Duodenal mucosa (tissue), 2 donors: ENCODE data around the gene OR5AK2.

Experiments used
- H3K27ac ChIP-seq: one replicate; pipeline ENCODE4 v1.7.0; 2013; ENCODE audit warnings: low read depth, low read length
- H3K27me3 ChIP-seq, 2 donors: one replicate each; pipeline ENCODE4 v1.7.0; 2013; ENCODE audit warnings: low read length in 2 of 2, control low read depth in 1 of 2; ENCODE audit not compliant: insufficient read depth in 2 of 2, control insufficient read depth in 1 of 2
- H3K36me3 ChIP-seq, 2 donors: one replicate each; pipeline ENCODE4 v1.7.0; 2013; ENCODE audit warnings: low read length in 2 of 2, control low read depth in 1 of 2; ENCODE audit not compliant: insufficient read depth in 2 of 2, control insufficient read depth in 1 of 2
- H3K4me1 ChIP-seq, 2 donors: one replicate each; pipeline ENCODE4 v1.7.0; 2013; ENCODE audit warnings: low read length in 2 of 2, control low read depth in 1 of 2; ENCODE audit not compliant: insufficient read depth in 2 of 2, control insufficient read depth in 1 of 2
- H3K4me3 ChIP-seq, 2 donors: one replicate each; pipeline ENCODE4 v1.7.0; 2013; ENCODE audit warnings: low read length in 2 of 2, low read depth in 1 of 2
- H3K9ac ChIP-seq, 2 donors: one replicate each; pipeline ENCODE4 v1.7.0; 2013; ENCODE audit warnings: low read length in 2 of 2, low read depth in 1 of 2
- H3K9me3 ChIP-seq, 2 donors: one replicate each; pipeline ENCODE4 v1.7.0; 2013; ENCODE audit warnings: low read length in 2 of 2, control low read depth in 1 of 2; ENCODE audit not compliant: control insufficient read depth in 1 of 2

OR5AK2 gene

DNA sequence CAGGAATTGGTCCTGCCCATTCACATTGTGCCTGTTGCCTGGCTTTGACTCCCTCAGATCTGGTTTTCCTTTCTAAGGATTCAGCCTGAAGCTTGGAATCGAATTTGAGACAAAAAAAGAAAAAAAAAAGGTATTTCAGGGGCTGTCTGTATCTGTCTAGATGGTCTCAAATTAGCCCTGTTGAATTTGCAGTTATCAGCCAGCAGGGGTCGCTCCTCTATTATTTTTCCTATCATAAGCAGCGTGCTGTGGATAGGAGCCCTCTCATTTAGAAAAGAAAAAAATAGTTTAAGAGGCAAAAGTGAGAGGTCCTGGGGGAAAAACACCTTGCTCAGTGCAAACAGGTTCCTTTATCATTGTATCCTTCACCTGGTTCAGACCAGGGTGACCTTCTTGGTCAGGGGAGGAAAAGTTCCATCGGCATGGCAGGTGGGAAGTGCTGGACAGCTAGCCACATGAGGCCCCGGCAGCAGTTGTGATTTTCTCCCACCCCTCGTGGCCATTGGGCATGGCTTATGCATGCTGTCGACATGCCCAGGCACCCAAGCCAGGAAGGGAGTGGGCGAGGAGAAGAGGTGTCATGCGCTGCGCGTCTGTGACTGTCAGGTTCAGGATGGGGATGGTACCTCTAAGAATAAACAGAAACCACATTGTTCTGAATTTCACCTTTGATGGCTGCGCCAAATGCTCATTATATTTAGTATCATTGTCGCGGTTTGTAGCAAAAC lies 13.1 kb downstream of the OR5AK2 start:
- Histone ChIP-seq H3K4me1 (no peaks in the 10 kb centered on the region), H3K9me3 (peaks cover 6 to 12% of the 10 kb centered on the region in 2 donors), H3K9ac (no peak overlapping the region), H3K27ac (no peak overlapping the region), H3K4me3 (no peak overlapping the region), H3K27me3 (no peaks in the 10 kb centered on the region), H3K36me3 (no peaks in the 10 kb centered on the region)

DNA sequence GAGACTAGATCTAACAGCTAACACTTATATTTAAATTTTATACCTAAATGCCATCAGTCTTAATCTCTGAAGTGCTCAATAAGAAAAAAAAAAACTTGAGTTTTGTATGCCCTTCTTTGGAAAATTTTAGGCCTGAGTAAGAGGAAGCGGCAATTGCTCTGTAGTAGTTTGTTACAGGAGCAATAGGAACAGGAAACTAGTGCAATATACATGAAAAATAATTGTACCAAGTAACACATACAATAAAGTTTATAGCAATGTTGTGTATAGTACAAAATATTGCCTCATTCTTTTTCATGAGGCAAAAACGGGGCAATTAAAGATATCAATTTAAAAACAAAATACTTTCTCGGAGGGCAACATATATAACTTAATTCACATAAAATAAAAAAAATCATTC lies 19.7 kb downstream of the OR5AK2 start:
- H3K9ac ChIP-seq = no peak overlapping the region

DNA sequence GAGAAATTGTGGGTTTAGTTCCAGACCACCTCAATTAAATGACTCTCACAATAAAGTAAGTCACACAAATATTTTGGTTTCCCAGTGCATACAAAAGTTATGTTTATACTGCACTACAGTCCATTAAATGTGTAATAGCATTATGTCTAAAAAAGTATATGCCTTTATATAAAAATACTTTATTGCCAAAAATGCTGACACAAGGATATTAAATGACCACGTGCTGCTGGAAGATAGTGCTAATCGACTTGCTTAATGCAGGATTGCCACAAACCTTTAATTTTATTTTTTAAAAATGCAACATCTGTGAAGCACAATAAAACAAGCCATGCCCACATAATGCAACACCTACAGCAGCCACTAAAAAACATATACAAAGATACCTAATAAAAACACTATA lies 27.0 kb downstream of the OR5AK2 start:
- no peak overlapping the region for H3K27ac ChIP-seq
- H3K27me3 ChIP-seq = no peaks in the 10 kb centered on the region
- H3K4me1 ChIP-seq = no peaks in the 10 kb centered on the region
- H3K4me3 ChIP-seq = no peak overlapping the region
- H3K9me3 ChIP-seq = no peaks in the 10 kb centered on the region
- H3K9ac ChIP-seq = no peak overlapping the region
- H3K36me3 ChIP-seq = no peaks in the 10 kb centered on the region

More for the DNA sequence above, 19.7 kb downstream of the OR5AK2 start:
- Histone ChIP-seq H3K9me3 (no peaks in the 10 kb centered on the region), H3K4me3 (no peak overlapping the region), H3K27me3 (no peaks in the 10 kb centered on the region), H3K4me1 (no peaks in the 10 kb centered on the region), H3K36me3 (no peaks in the 10 kb centered on the region), H3K27ac (no peak overlapping the region)

DNA sequence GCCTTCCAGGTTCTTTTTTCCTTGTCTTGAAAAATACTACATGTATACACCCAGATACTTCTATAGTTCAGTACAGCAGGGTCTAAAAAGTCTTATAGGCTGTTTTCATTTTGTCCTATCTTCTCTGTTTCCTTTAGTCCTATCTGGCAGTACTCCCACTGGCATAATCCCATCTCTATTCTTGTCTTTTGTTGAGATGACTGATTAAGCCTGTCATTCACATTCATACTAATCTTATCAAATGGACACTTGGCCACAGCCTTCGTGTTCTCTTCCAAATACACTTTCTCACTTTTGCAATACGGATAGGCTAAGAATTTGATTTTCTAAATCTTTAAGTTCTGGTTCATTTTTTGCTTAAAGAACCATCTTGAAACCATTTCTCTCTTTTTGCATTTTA lies 42.8 kb downstream of the OR5AK2 start:
- H3K4me3 ChIP-seq = no peak overlapping the region
- no peaks in the 10 kb centered on the region for H3K36me3 ChIP-seq
- H3K9me3 ChIP-seq = no peaks in the 10 kb centered on the region
- H3K27me3 ChIP-seq = no peaks in the 10 kb centered on the region
- no peaks in the 10 kb centered on the region for H3K4me1 ChIP-seq
- H3K27ac ChIP-seq = no peak overlapping the region
- H3K9ac ChIP-seq = no peak overlapping the region
